HCT116 (cell line): ENCODE data around the gene ITPK1. TPM values are rescaled to one million over a fixed set of nuclear protein-coding genes. Genes with fewer than 3 reads are reported as not detected.

Source experiments
- ATAC-seq: fragments of 200-7000 bp; cut with Tn5 transposase; 2 replicates; pipeline ENCODE4 v1.9.1; 2020; ENCODE audit warnings: mild to moderate bottlenecking, moderate library complexity
- BruUV-seq: library from RNA; stranded (reverse); fragments of 400-500 nt; replicated peaks from 2 replicates; lab custom pipeline; 2021; lab: Mats Ljungman, UMichigan
- CTCF ChIA-PET: fragments of 300-600 bp; sonication (Branson Sonifier 250); formaldehyde crosslinking; loops from one replicate; lab custom pipeline; 2021; ENCODE audit warnings: antibody characterized with exemption; lab: Charles Lee
- POLR2A ChIA-PET: fragments of 300-600, 350-600 bp; sonication (Branson Sonifier 250); formaldehyde crosslinking; loops from one replicate; lab custom pipeline; 2021; ENCODE audit warnings: antibody characterized with exemption; lab: Charles Lee
- RAD21 ChIA-PET, 2 experiments: fragments of 300-600 bp; sonication (Branson Sonifier 250); formaldehyde crosslinking; loops; one replicate each; lab custom pipeline; 2023; ENCODE audit warnings: low total read pairs in 2 of 2; ENCODE audit not compliant: uncharacterized antibody in 2 of 2, unreplicated experiment in 2 of 2, low non-redundant PET in 1 of 2; lab: Charles Lee
- DNase-seq: peaks from one replicate; pipeline ENCODE4 v3.0.0-alpha.2; 2010; ENCODE audit warnings: low read depth, low spot score
- H2AFZ ChIP-seq: fragments of 200-600 bp; shearing (Covaris generic), sonication (generic); 2 replicates; pipeline ENCODE4 v1.6.1; 2017; ENCODE audit warnings: low read depth, mixed run types, mixed read lengths, antibody characterized with exemption, low read length; ENCODE audit not compliant: poor library complexity, severe bottlenecking
- H3K27ac ChIP-seq: 2 replicates; pipeline ENCODE4 v1.5.1; 2012; ENCODE audit warnings: low read depth, low read length
- H3K27me3 ChIP-seq: fragments of 200-600 bp; sonication (generic); 2 replicates; pipeline ENCODE4 v1.6.1; 2016; ENCODE audit warnings: mixed run types, low read length, mixed read lengths; ENCODE audit not compliant: insufficient read depth
- H3K36me3 ChIP-seq, 2 experiments: fragments of 200-500 bp in 1 of 2; fragments of 200-600 bp in 1 of 2; sonication (Bioruptor generic) in 1 of 2; sonication (generic) in 1 of 2; 2 replicates each; pipeline versions ENCODE4 v1.5.1 to v1.6.1; 2014 to 2016; ENCODE audit warnings: low read length in 2 of 2, inconsistent platforms in 1 of 2, mixed read lengths in 1 of 2, mixed run types in 1 of 2; ENCODE audit not compliant: insufficient read depth in 2 of 2, control insufficient read depth in 1 of 2
- H3K4me1 ChIP-seq, 2 experiments: fragments of 200-600 bp in 1 of 2; sonication (generic) in 1 of 2; 2 replicates each; pipeline versions ENCODE4 v1.5.1 to v1.6.1; 2012 to 2017; ENCODE audit warnings: low read length in 2 of 2, inconsistent platforms in 1 of 2, mild to moderate bottlenecking in 1 of 2, mixed read lengths in 1 of 2, mixed run types in 1 of 2, moderate library complexity in 1 of 2; ENCODE audit not compliant: insufficient read depth in 2 of 2, control insufficient read depth in 1 of 2
- H3K4me2 ChIP-seq: fragments of 200-600 bp; sonication (generic); 2 replicates; pipeline ENCODE4 v1.6.1; 2017; ENCODE audit warnings: mixed run types, low read length, mixed read lengths
- H3K4me3 ChIP-seq, 2 experiments: fragments of 200-600 bp in 1 of 2; sonication (generic) in 1 of 2; replicated peaks in 1 of 2; 2 replicates each; pipeline ENCODE4 v1.5.1; 2011 to 2016; ENCODE audit warnings: low read length in 2 of 2, control low read depth in 1 of 2, low read depth in 1 of 2, mild to moderate bottlenecking in 1 of 2, mixed read lengths in 1 of 2, mixed run types in 1 of 2
- H3K79me2 ChIP-seq: fragments of 200-600 bp; sonication (generic); 2 replicates; pipeline ENCODE4 v1.6.1; 2017; ENCODE audit warnings: mild to moderate bottlenecking, mixed run types, low read length, moderate library complexity, mixed read lengths; ENCODE audit not compliant: insufficient read depth
- H3K9ac ChIP-seq: fragments of 200-600 bp; sonication (generic); 2 replicates; pipeline ENCODE4 v1.6.1; 2016; ENCODE audit warnings: low read length, mixed read lengths
- H3K9me2 ChIP-seq: fragments of 200-600 bp; sonication (generic), shearing (Covaris generic); 2 replicates; pipeline ENCODE4 v1.6.1; 2017; ENCODE audit warnings: mixed run types, mild to moderate bottlenecking, moderate library complexity; ENCODE audit not compliant: insufficient read depth
- H3K9me3 ChIP-seq, 2 experiments: fragments of 200-500 bp in 1 of 2; fragments of 200-600 bp in 1 of 2; sonication (Bioruptor generic) in 1 of 2; sonication (generic) in 1 of 2; 2 replicates each; pipeline ENCODE4 v1.6.1; 2014 to 2017; ENCODE audit warnings: low read length in 2 of 2, mixed read lengths in 2 of 2, inconsistent platforms in 1 of 2, low read depth in 1 of 2, mild to moderate bottlenecking in 1 of 2, mixed run types in 1 of 2, moderate library complexity in 1 of 2; ENCODE audit not compliant: control insufficient read depth in 1 of 2, insufficient read depth in 1 of 2
- H4K20me1 ChIP-seq: fragments of 200-600 bp; sonication (generic), shearing (Covaris generic); 2 replicates; pipeline ENCODE4 v1.6.1; 2017; ENCODE audit warnings: mixed run types, mild to moderate bottlenecking, moderate library complexity; ENCODE audit not compliant: insufficient read depth
- ATF3 ChIP-seq: IDR thresholded peaks from 2 replicates; pipeline ENCODE4 v1.6.1; 2012
- CBX3 ChIP-seq: IDR thresholded peaks from 2 replicates; pipeline ENCODE4 v1.6.1; 2012; ENCODE audit warnings: low read depth
- CEBPB ChIP-seq: IDR thresholded peaks from 2 replicates; pipeline ENCODE4 v1.6.1; 2012; ENCODE audit warnings: low read depth
- EGR1 ChIP-seq: IDR thresholded peaks from 2 replicates; pipeline ENCODE4 v1.6.1; 2012; ENCODE audit warnings: low read depth
- ELF1 ChIP-seq: IDR thresholded peaks from 2 replicates; pipeline ENCODE4 v1.6.1; 2012; ENCODE audit warnings: low read depth, borderline replicate concordance
- EZH2 ChIP-seq: fragments of 200-600 bp; sonication (generic); IDR thresholded peaks from 2 replicates; pipeline ENCODE4 v1.6.1; 2017; ENCODE audit warnings: antibody characterized with exemption, mixed run types
- EZH2phosphoT487 ChIP-seq: fragments of 200-600 bp; IDR thresholded peaks from 2 replicates; pipeline ENCODE4 v1.6.1; 2018; ENCODE audit warnings: antibody characterized with exemption, borderline replicate concordance
- POLR2A ChIP-seq: IDR thresholded peaks from 2 replicates; pipeline ENCODE4 v1.7.0; 2011; ENCODE audit warnings: borderline replicate concordance; ENCODE audit not compliant: insufficient read depth, insufficient read length; ENCODE audit errors: extremely low read depth
- POLR2AphosphoS5 ChIP-seq: IDR thresholded peaks from 2 replicates; pipeline ENCODE4 v1.6.1; 2011; ENCODE audit warnings: mild to moderate bottlenecking, low read depth, low read length, moderate library complexity
- RAD21 ChIP-seq: IDR thresholded peaks from 2 replicates; pipeline ENCODE4 v1.6.1; 2012; ENCODE audit warnings: low read depth, mild to moderate bottlenecking
- REST ChIP-seq: IDR thresholded peaks from 2 replicates; pipeline ENCODE4 v1.6.1; 2012; ENCODE audit warnings: low read depth
- SIN3A ChIP-seq: IDR thresholded peaks from 2 replicates; pipeline ENCODE4 v1.6.1; 2012; ENCODE audit warnings: low read depth
- TCF7L2 ChIP-seq: IDR thresholded peaks from 2 replicates; pipeline ENCODE4 v1.7.0; 2011; ENCODE audit warnings: borderline replicate concordance, inconsistent platforms; ENCODE audit not compliant: insufficient read depth, insufficient read length; ENCODE audit errors: extremely low read depth
- YY1 ChIP-seq: IDR thresholded peaks from 2 replicates; pipeline ENCODE4 v1.6.1; 2011; ENCODE audit warnings: low read length, low read depth, moderate library complexity, mild to moderate bottlenecking; ENCODE audit not compliant: insufficient replicate concordance; ENCODE audit errors: extremely low read depth
- ZFX ChIP-seq: fragments of 450-650 bp; IDR thresholded peaks from 2 replicates; pipeline ENCODE4 v1.6.1; 2017
- ZNF274 ChIP-seq: fragments of 200-500 bp; sonication (Bioruptor generic); IDR thresholded peaks from 2 replicates; pipeline ENCODE4 v1.6.1; 2014; ENCODE audit warnings: mild to moderate bottlenecking, low read depth, low read length, inconsistent platforms
- intact Hi-C: fragments of 100-400 bp; cut with micrococcal nuclease; formaldehyde crosslinking; loops from 2 replicates; pipeline ENCODE4 v1.10.0; 2022
- total RNA-seq: library from RNA; stranded (reverse); gene quantifications from one replicate; pipeline ENCODE4 v1.2.1, GENCODE V29; 2021; ENCODE audit not compliant: unreplicated experiment

The ITPK1 gene
- total RNA-seq, 1 experiment from 2014 or later: 70.2 TPM

- Histone ChIP-seq H3K9ac (no peak overlapping the region), H3K27me3 (no peaks in the 10 kb centered on the region), H3K4me3 (no peak overlapping the region), H3K27ac (no peak overlapping the region), H3K79me2 (no peaks in the 10 kb centered on the region; the same call in 1 of the 2 replicates), H3K9me3 (no peaks in the 10 kb centered on the region), H2AFZ (no peak overlapping the region), H3K36me3 (no peaks in the 10 kb centered on the region), H3K4me2 (no peak overlapping the region), H3K9me2 (no peaks in the 10 kb centered on the region), H3K4me1 (peaks cover 0 to 14% of the 10 kb centered on the region in 2 experiments; a peak in 3 of 4 replicates), H4K20me1 (no peaks in the 10 kb centered on the region)
- ATAC-seq (no peak), DNase-seq (no peak)
- RAD21 ChIA-PET: no interaction called here
- POLR2A ChIA-PET: no interaction called here
- intact Hi-C loops: no loop called here
- TF ChIP-seq EGR1 (no peak), POLR2AphosphoS5 (no peak), REST (no peak), RAD21 (no peak), POLR2A (no peak), TCF7L2 (no peak), ATF3 (no peak), SIN3A (no peak), ELF1 (no peak), YY1 (no peak), EZH2phosphoT487 (no peak), ZFX (no peak), CEBPB (no peak), ZNF274 (no peak), CBX3 (no peak), EZH2 (no peak)
- TF ChIP-seq, all 23 proteins: peak for 0
- BruUV-seq: no TSS peak
- CTCF ChIA-PET: no interaction called here
These were observed 58.0 kb downstream of the ITPK1 start for GRCh38 chr14:93057586-93058280.
